Panc1 (cell line): ENCODE data around the gene ATXN7L2.

Experiments
- POLR2AphosphoS5 ChIP-seq: IDR thresholded peaks from 2 replicates; pipeline ENCODE4 v1.6.1; 2012; ENCODE audit warnings: mild to moderate bottlenecking, low read depth, low read length, moderate library complexity
- SIN3A ChIP-seq: IDR thresholded peaks from 2 replicates; pipeline ENCODE4 v1.6.1; 2012; ENCODE audit warnings: low read depth, mild to moderate bottlenecking, low read length, moderate library complexity, borderline replicate concordance; ENCODE audit not compliant: insufficient read depth
- TCF7L2 ChIP-seq: IDR thresholded peaks from 2 replicates; pipeline ENCODE4 v1.6.1; 2011; ENCODE audit warnings: mild to moderate bottlenecking, low read depth, low read length, inconsistent platforms
- TF ChIP-seq, protein P1 (sequence below): fragments of 450-650 bp; IDR thresholded peaks from 2 replicates; pipeline ENCODE4 v1.5.1; 2017; ENCODE audit warnings: mild to moderate bottlenecking
- TF ChIP-seq, protein P2 (sequence below), 2 experiments: IDR thresholded peaks; 2 replicates each; pipeline ENCODE4 v1.6.1; 2011 to 2012; ENCODE audit warnings: low read depth in 2 of 2, control low read depth in 1 of 2, low read length in 1 of 2, mild to moderate bottlenecking in 1 of 2, moderate library complexity in 1 of 2; ENCODE audit not compliant: insufficient read depth in 1 of 2

DNA sequence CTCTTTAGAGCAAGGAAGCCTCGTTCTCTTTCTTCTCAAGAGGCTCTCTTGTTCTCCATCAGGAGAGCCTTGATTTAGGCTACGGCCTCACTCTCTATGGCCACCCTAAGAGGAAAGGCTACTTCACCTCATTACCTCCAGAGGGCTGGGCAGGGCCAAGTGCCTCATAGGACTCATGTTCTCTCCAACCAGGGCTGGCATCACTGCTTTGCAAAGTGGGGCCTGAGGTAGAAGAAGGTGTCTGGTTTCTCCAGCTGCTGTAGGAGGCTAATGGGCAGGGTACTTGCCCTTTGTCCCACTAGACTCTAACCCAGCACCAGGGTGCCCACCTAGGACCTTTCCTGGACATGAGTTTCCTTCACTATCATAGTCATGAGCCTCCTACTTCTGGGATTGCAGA lies 2.1 kb upstream of the ATXN7L2 start:
- no peak for TF ChIP-seq POLR2AphosphoS5
- TF ChIP-seq, protein P1, sequence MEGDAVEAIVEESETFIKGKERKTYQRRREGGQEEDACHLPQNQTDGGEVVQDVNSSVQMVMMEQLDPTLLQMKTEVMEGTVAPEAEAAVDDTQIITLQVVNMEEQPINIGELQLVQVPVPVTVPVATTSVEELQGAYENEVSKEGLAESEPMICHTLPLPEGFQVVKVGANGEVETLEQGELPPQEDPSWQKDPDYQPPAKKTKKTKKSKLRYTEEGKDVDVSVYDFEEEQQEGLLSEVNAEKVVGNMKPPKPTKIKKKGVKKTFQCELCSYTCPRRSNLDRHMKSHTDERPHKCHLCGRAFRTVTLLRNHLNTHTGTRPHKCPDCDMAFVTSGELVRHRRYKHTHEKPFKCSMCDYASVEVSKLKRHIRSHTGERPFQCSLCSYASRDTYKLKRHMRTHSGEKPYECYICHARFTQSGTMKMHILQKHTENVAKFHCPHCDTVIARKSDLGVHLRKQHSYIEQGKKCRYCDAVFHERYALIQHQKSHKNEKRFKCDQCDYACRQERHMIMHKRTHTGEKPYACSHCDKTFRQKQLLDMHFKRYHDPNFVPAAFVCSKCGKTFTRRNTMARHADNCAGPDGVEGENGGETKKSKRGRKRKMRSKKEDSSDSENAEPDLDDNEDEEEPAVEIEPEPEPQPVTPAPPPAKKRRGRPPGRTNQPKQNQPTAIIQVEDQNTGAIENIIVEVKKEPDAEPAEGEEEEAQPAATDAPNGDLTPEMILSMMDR = no peak
- TF ChIP-seq, protein P2, sequence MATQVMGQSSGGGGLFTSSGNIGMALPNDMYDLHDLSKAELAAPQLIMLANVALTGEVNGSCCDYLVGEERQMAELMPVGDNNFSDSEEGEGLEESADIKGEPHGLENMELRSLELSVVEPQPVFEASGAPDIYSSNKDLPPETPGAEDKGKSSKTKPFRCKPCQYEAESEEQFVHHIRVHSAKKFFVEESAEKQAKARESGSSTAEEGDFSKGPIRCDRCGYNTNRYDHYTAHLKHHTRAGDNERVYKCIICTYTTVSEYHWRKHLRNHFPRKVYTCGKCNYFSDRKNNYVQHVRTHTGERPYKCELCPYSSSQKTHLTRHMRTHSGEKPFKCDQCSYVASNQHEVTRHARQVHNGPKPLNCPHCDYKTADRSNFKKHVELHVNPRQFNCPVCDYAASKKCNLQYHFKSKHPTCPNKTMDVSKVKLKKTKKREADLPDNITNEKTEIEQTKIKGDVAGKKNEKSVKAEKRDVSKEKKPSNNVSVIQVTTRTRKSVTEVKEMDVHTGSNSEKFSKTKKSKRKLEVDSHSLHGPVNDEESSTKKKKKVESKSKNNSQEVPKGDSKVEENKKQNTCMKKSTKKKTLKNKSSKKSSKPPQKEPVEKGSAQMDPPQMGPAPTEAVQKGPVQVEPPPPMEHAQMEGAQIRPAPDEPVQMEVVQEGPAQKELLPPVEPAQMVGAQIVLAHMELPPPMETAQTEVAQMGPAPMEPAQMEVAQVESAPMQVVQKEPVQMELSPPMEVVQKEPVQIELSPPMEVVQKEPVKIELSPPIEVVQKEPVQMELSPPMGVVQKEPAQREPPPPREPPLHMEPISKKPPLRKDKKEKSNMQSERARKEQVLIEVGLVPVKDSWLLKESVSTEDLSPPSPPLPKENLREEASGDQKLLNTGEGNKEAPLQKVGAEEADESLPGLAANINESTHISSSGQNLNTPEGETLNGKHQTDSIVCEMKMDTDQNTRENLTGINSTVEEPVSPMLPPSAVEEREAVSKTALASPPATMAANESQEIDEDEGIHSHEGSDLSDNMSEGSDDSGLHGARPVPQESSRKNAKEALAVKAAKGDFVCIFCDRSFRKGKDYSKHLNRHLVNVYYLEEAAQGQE (IDR thresholded peaks at IDR 0.05; ENCODE audit: insufficient read depth in 1 of 2, low read depth in 2 of 2, low read length in 1 of 2) = no peak
- TF ChIP-seq TCF7L2 = no peak
- no peak for TF ChIP-seq SIN3A
